HepG2 (cell line): ENCODE measurements around the gene ZNF428. TPM values are rescaled to one million over a fixed set of nuclear protein-coding genes. Genes with fewer than 3 reads are reported as not detected.

Source experiments
- ATF7-NPFF ChIP-seq: sonication (generic); formaldehyde crosslinking; IDR thresholded peaks from 2 replicates; pipeline ENCODE4 v1.8.1; 2023; ENCODE audit warnings: mild to moderate bottlenecking, low read depth, missing genetic modification reagents, moderate library complexity
- CBX2 ChIP-seq, 2 experiments: fragments of 200-600 bp in 1 of 2; sonication (generic); formaldehyde crosslinking in 1 of 2; IDR thresholded peaks; 2 replicates each; pipeline versions ENCODE4 v1.7.0 to v1.8.1; 2018 to 2022; ENCODE audit warnings: low read depth in 2 of 2, low read length in 1 of 2, mild to moderate bottlenecking in 1 of 2, missing genetic modification reagents in 1 of 2
- FOSL2 ChIP-seq: sonication (generic); formaldehyde crosslinking; IDR thresholded peaks from 2 replicates; pipeline ENCODE4 v1.4.0; 2020; ENCODE audit warnings: missing genetic modification reagents
- GLI4 ChIP-seq: sonication (generic); formaldehyde crosslinking; IDR thresholded peaks from 2 replicates; pipeline ENCODE4 v1.5.1; 2020; ENCODE audit warnings: missing genetic modification reagents, mild to moderate bottlenecking, moderate library complexity, borderline replicate concordance
- HOXA3 ChIP-seq: sonication (generic); formaldehyde crosslinking; IDR thresholded peaks from 2 replicates; pipeline ENCODE4 v1.5.0; 2020; ENCODE audit warnings: missing genetic modification reagents
- KLF13 ChIP-seq: sonication (generic); formaldehyde crosslinking; IDR thresholded peaks from 2 replicates; pipeline ENCODE4 v1.4.0; 2020; ENCODE audit warnings: mild to moderate bottlenecking, missing genetic modification reagents
- KLF15 ChIP-seq: sonication (generic); formaldehyde crosslinking; IDR thresholded peaks from 2 replicates; pipeline ENCODE4 v1.8.1; 2023; ENCODE audit warnings: borderline replicate concordance, mild to moderate bottlenecking, inconsistent platforms, missing genetic modification reagents, mixed read lengths
- MYNN ChIP-seq: sonication (generic); formaldehyde crosslinking; IDR thresholded peaks from 2 replicates; pipeline ENCODE4 v1.4.0; 2020; ENCODE audit warnings: mild to moderate bottlenecking, low read depth, missing genetic modification reagents
- POGZ ChIP-seq: sonication (generic); formaldehyde crosslinking; IDR thresholded peaks from 2 replicates; pipeline ENCODE4 v1.4.0; 2020; ENCODE audit warnings: mild to moderate bottlenecking, missing genetic modification reagents
- SP4 ChIP-seq: sonication (generic); formaldehyde crosslinking; IDR thresholded peaks from 2 replicates; pipeline ENCODE4 v1.8.1; 2023; ENCODE audit warnings: mild to moderate bottlenecking, missing genetic modification reagents
- TAF1 ChIP-seq: sonication (generic); formaldehyde crosslinking; IDR thresholded peaks from 2 replicates; pipeline ENCODE4 v1.4.0; 2020; ENCODE audit warnings: missing genetic modification reagents
- U2AF1 ChIP-seq: fragments of 200-400 bp; formaldehyde crosslinking; optimal IDR thresholded peaks from 2 replicates; pipeline ENCODE3; 2017; ENCODE audit warnings: mild to moderate bottlenecking, low read depth, low read length
- ZNF136 ChIP-seq: sonication (generic); formaldehyde crosslinking; IDR thresholded peaks from 2 replicates; pipeline ENCODE4 v1.8.1; 2022; ENCODE audit warnings: low read depth, mild to moderate bottlenecking, moderate library complexity, missing genetic modification reagents
- ZNF253 ChIP-seq: sonication (generic); formaldehyde crosslinking; IDR thresholded peaks from 2 replicates; pipeline ENCODE4 v1.8.0; 2022; ENCODE audit warnings: mild to moderate bottlenecking, missing genetic modification reagents, borderline replicate concordance
- ZNF460 ChIP-seq: sonication (generic); formaldehyde crosslinking; IDR thresholded peaks from 2 replicates; pipeline ENCODE4 v1.5.1; 2020; ENCODE audit warnings: missing genetic modification reagents, mild to moderate bottlenecking, borderline replicate concordance
- ZNF501 ChIP-seq: sonication (generic); formaldehyde crosslinking; IDR thresholded peaks from 2 replicates; pipeline ENCODE4 v1.5.1; 2020; ENCODE audit warnings: mild to moderate bottlenecking, moderate library complexity, missing genetic modification reagents
- ZNF674 ChIP-seq: sonication (generic); formaldehyde crosslinking; IDR thresholded peaks from 2 replicates; pipeline ENCODE4 v1.5.0; 2020; ENCODE audit warnings: low read depth, mild to moderate bottlenecking, missing genetic modification reagents
- ZNF781 ChIP-seq: sonication (generic); formaldehyde crosslinking; IDR thresholded peaks from 2 replicates; pipeline ENCODE4 v1.5.1; 2020; ENCODE audit warnings: borderline replicate concordance, mild to moderate bottlenecking, missing genetic modification reagents; ENCODE audit errors: not compliant biosample characterization
- ZNF83 ChIP-seq: sonication (generic); formaldehyde crosslinking; IDR thresholded peaks from 2 replicates; pipeline ENCODE4 v1.4.0; 2020; ENCODE audit warnings: missing genetic modification reagents, mild to moderate bottlenecking, borderline replicate concordance
- ZSCAN9 ChIP-seq: IDR thresholded peaks from 2 replicates; pipeline ENCODE4 v1.6.1; 2016; ENCODE audit warnings: borderline replicate concordance
- polyA plus RNA-seq, 8 experiments: library from polyadenylated mRNA; depleted of rRNA in 3 of 8; stranded (reverse) in 7 of 8; unstranded in 1 of 8; fragments of >200 nt; fragmentation: Illumina TruSeq in 4 of 8; extraction: Trizol in 4 of 8; gene quantifications; 2 replicates each; pipeline versions ENCODE4 v1.2.1 to v1.2.3, GENCODE V29; 2011 to 2016; ENCODE audit warnings: low read depth in 4 of 8, missing spikeins in 1 of 8, mixed read lengths in 1 of 8; ENCODE audit not compliant: insufficient read depth in 1 of 8
- total RNA-seq, 5 experiments: library from RNA; depleted of rRNA; stranded (reverse); fragments of >200 nt; fragmentation: Illumina TruSeq; extraction: Trizol; gene quantifications; 2 replicates each; pipeline ENCODE4 v1.2.3, GENCODE V29; 2016; ENCODE audit warnings: low read depth in 1 of 5
- TF ChIP-seq, protein P1 (sequence below): sonication (generic); formaldehyde crosslinking; IDR thresholded peaks from 2 replicates; pipeline ENCODE4 v1.5.0; 2020; ENCODE audit warnings: mild to moderate bottlenecking, missing genetic modification reagents, borderline replicate concordance
- TF ChIP-seq, protein P2 (sequence below): sonication (generic); formaldehyde crosslinking; IDR thresholded peaks from 2 replicates; pipeline ENCODE4 v1.9.0; 2021; ENCODE audit warnings: missing genetic modification reagents, borderline replicate concordance

The ZNF428 gene
- total and polyA plus RNA-seq, 2 of the 13 experiments (the other 11 are each of a cell fraction or from before 2014, with no cell fraction given) = 10.4 to 26.9 TPM

GRCh38 chr19:43594710-43595604, 24.5 kb downstream of the ZNF428 start (continued):
- TF ChIP-seq, protein P1, sequence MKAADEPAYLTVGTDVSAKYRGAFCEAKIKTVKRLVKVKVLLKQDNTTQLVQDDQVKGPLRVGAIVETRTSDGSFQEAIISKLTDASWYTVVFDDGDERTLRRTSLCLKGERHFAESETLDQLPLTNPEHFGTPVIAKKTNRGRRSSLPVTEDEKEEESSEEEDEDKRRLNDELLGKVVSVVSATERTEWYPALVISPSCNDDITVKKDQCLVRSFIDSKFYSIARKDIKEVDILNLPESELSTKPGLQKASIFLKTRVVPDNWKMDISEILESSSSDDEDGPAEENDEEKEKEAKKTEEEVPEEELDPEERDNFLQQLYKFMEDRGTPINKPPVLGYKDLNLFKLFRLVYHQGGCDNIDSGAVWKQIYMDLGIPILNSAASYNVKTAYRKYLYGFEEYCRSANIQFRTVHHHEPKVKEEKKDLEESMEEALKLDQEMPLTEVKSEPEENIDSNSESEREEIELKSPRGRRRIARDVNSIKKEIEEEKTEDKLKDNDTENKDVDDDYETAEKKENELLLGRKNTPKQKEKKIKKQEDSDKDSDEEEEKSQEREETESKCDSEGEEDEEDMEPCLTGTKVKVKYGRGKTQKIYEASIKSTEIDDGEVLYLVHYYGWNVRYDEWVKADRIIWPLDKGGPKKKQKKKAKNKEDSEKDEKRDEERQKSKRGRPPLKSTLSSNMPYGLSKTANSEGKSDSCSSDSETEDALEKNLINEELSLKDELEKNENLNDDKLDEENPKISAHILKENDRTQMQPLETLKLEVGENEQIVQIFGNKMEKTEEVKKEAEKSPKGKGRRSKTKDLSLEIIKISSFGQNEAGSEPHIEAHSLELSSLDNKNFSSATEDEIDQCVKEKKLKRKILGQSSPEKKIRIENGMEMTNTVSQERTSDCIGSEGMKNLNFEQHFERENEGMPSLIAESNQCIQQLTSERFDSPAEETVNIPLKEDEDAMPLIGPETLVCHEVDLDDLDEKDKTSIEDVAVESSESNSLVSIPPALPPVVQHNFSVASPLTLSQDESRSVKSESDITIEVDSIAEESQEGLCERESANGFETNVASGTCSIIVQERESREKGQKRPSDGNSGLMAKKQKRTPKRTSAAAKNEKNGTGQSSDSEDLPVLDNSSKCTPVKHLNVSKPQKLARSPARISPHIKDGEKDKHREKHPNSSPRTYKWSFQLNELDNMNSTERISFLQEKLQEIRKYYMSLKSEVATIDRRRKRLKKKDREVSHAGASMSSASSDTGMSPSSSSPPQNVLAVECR (CRISPR knock-in tag) = peak; percentile 61; the same call in 1 of the 2 replicates
- TF ChIP-seq GLI4 (CRISPR knock-in tag) = peak; percentile 85; the same call in 1 of the 2 replicates
- 0 out of 2 replicates have a peak, but pooled peaks have one; percentile 49 for TF ChIP-seq ZSCAN9
- 0 out of 2 replicates have a peak, but pooled peaks have one; percentile 15 for TF ChIP-seq HOXA3
- TF ChIP-seq U2AF1 = no peak
- TF ChIP-seq TAF1 (CRISPR knock-in tag) = peak; percentile 54
- TF ChIP-seq ZNF136 (CRISPR knock-in tag) = 0 out of 2 replicates have a peak, but pooled peaks have one; percentile 41
- TF ChIP-seq ATF7-NPFF (CRISPR knock-in tag) = peak; percentile 64; the same call in 1 of the 2 replicates
- peak; percentile 40; the same call in 1 of the 2 replicates for TF ChIP-seq ZNF501 (CRISPR knock-in tag)
- no peak for TF ChIP-seq CBX2 (IDR thresholded peaks at IDR 0.05; ENCODE audit: low read depth, low read length)
- no peak for TF ChIP-seq CBX2 (CRISPR knock-in tag; IDR thresholded peaks at IDR 0.05; ENCODE audit: low read depth)
- no peak for TF ChIP-seq POGZ (CRISPR knock-in tag)
- no peak for TF ChIP-seq ZNF253 (CRISPR knock-in tag)
- TF ChIP-seq ZNF674 = 0 out of 2 replicates have a peak, but pooled peaks have one; percentile 22
- peak; percentile 39 for TF ChIP-seq ZNF781
- no peak for TF ChIP-seq ZNF460
- no peak for TF ChIP-seq MYNN (CRISPR knock-in tag)
- TF ChIP-seq FOSL2 (CRISPR knock-in tag) = 0 out of 2 replicates have a peak, but pooled peaks have one; percentile 12
- TF ChIP-seq KLF13 (CRISPR knock-in tag) = no peak
- no peak for TF ChIP-seq ZNF83
- TF ChIP-seq, protein P2, sequence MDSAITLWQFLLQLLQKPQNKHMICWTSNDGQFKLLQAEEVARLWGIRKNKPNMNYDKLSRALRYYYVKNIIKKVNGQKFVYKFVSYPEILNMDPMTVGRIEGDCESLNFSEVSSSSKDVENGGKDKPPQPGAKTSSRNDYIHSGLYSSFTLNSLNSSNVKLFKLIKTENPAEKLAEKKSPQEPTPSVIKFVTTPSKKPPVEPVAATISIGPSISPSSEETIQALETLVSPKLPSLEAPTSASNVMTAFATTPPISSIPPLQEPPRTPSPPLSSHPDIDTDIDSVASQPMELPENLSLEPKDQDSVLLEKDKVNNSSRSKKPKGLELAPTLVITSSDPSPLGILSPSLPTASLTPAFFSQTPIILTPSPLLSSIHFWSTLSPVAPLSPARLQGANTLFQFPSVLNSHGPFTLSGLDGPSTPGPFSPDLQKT (CRISPR knock-in tag) = no peak
- 0 out of 2 replicates have a peak, but pooled peaks have one; percentile 29 for TF ChIP-seq SP4 (CRISPR knock-in tag)
- TF ChIP-seq KLF15 = no peak
